Gastrocnemius medialis (tissue), 4 donors: ENCODE results near the gene TRAF2. TPM values are rescaled to one million over a fixed set of nuclear protein-coding genes. Genes with fewer than 3 reads are reported as not detected.
"Not testable (repeated sequence)": the region's sequence is repeated elsewhere in the genome, so short reads cannot be mapped to it uniquely, and the experiment has no call there.

Source experiments
- ATAC-seq, 2 donors: fragments of 150-250 bp; one replicate each; pipeline ENCODE4 v1.9.1; 2016
- DNase-seq, 2 donors: peaks; one replicate each; pipeline ENCODE4 v3.0.0-alpha.2; 2019
- H3K27ac ChIP-seq, 4 donors: fragments of 200-600 bp; sonication (generic); 1 replicate in 1 of 4; 2 replicates in 3 of 4; pipeline ENCODE4 v1.5.1; 2016 to 2018; ENCODE audit warnings: mild to moderate bottlenecking in 2 of 4, moderate library complexity in 1 of 4
- H3K27me3 ChIP-seq, 3 donors: fragments of 200-600 bp; sonication (generic) in 2 of 3; 1 replicate in 1 of 3; 2 replicates in 2 of 3; pipeline versions ENCODE4 v1.5.1 to v1.6.0; 2016 to 2019; ENCODE audit warnings: mild to moderate bottlenecking in 1 of 3, moderate library complexity in 1 of 3
- H3K36me3 ChIP-seq, 2 donors: fragments of 200-600 bp; sonication (generic) in 1 of 2; one replicate each; pipeline ENCODE4 v1.5.1; 2017 to 2018
- H3K4me1 ChIP-seq, 2 donors: fragments of 200-600 bp; sonication (generic) in 1 of 2; one replicate each; pipeline ENCODE4 v1.5.1; 2016 to 2017; ENCODE audit warnings: mild to moderate bottlenecking in 2 of 2
- H3K4me3 ChIP-seq, 4 donors: fragments of 200-600 bp; sonication (generic) in 3 of 4; 1 replicate in 1 of 4; 2 replicates in 3 of 4; pipeline ENCODE4 v1.5.1; 2016 to 2019; ENCODE audit warnings: mild to moderate bottlenecking in 2 of 4
- H3K9me3 ChIP-seq, 3 donors: fragments of 200-600 bp; sonication (generic) in 2 of 3; 1 replicate in 1 of 3; 2 replicates in 2 of 3; pipeline ENCODE4 v1.5.1; 2016 to 2019
- CTCF ChIP-seq, 5 experiments: fragments of 450-650 bp in 3 of 5; fragments of 200-600 bp in 2 of 5; sonication (generic) in 2 of 5; IDR thresholded peaks in 4 of 5; conservative IDR thresholded peaks in 1 of 5; 1 replicate in 4 of 5; 2 replicates in 1 of 5; pipeline ENCODE4 v1.5.1; 2016 to 2019; ENCODE audit warnings: antibody characterized with exemption in 5 of 5, mild to moderate bottlenecking in 3 of 5, moderate library complexity in 3 of 5
- POLR2A ChIP-seq, 2 donors: fragments of 450-650 bp; IDR thresholded peaks; one replicate each; pipeline ENCODE4 v1.6.1; 2017; ENCODE audit warnings: antibody characterized with exemption in 2 of 2, mild to moderate bottlenecking in 2 of 2, moderate library complexity in 2 of 2
- in situ Hi-C, 4 donors: fragments of 200-750 bp; cut with MboI; loops; one replicate each; pipeline versions ENCODE4 v1.15.0 to v1.8.0; 2017; ENCODE audit warnings: low sequenced_read_pairs in 4 of 4
- intact Hi-C: fragments of 100-400 bp; cut with DNase I; formaldehyde crosslinking; loops from one replicate; pipeline ENCODE4 v1.15.1; 2023; ENCODE audit warnings: low total_unique reads
- total RNA-seq, 4 donors: library from RNA; depleted of rRNA; stranded (reverse); fragments of >200 nt; gene quantifications; one replicate each; pipeline versions ENCODE4 v1.1.0 to v1.2.3, GENCODE V29; 2016

Gene TRAF2
- total RNA-seq, 4 donors from 2014 or later: 3.5 to 6.6 (median 4.8) TPM

- DNase-seq: no peak
- Histone ChIP-seq H3K4me3 (no peak overlapping the region), H3K27me3 (no peaks in the 10 kb centered on the region), H3K9me3 (no peaks in the 10 kb centered on the region), H3K27ac (no peak overlapping the region), H3K4me1 (peaks cover 29 to 31% of the 10 kb centered on the region in 2 donors), H3K36me3 (peaks cover 0 to 31% of the 10 kb centered on the region in 2 donors)
- in situ Hi-C loops: no loop called here
- intact Hi-C loops: no loop called here
- ATAC-seq: no peak
- TF ChIP-seq POLR2A (IDR thresholded peaks at IDR 0.05): no peak
- no peak for TF ChIP-seq CTCF (IDR thresholded peaks at IDR 0.05 in 4 of 5, conservative IDR thresholded peaks at IDR 0.05 in 1 of 5)
Observed at GRCh38 chr9:136862849-136863622, 23.3 kb upstream of the TRAF2 start.

GRCh38 chr9:136863623-136864273 lies 22.6 kb upstream of the TRAF2 start:
- Histone ChIP-seq H3K4me1 (peaks cover 27 to 29% of the 10 kb centered on the region in 2 donors), H3K27ac (no peak overlapping the region), H3K36me3 (peaks cover 0 to 31% of the 10 kb centered on the region in 2 donors), H3K4me3 (no peak overlapping the region), H3K27me3 (no peaks in the 10 kb centered on the region), H3K9me3 (no peaks in the 10 kb centered on the region)
- in situ Hi-C loops: no loop called here
- intact Hi-C loops: no loop called here
- DNase-seq (no peak), ATAC-seq (no peak)
- TF ChIP-seq CTCF (IDR thresholded peaks at IDR 0.05 in 4 of 5, conservative IDR thresholded peaks at IDR 0.05 in 1 of 5) (no peak), POLR2A (IDR thresholded peaks at IDR 0.05) (no peak)

- H3K36me3 ChIP-seq: peaks cover 0 to 31% of the 10 kb centered on the region in 2 donors
- in situ Hi-C loops: no loop called here
- TF ChIP-seq POLR2A (IDR thresholded peaks at IDR 0.05) (no peak), CTCF (IDR thresholded peaks at IDR 0.05 in 4 of 5, conservative IDR thresholded peaks at IDR 0.05 in 1 of 5) (no peak)
- intact Hi-C loops: loop anchor here (5.0 kb wide), 1 partner anchor 73 kb away; the partner anchor contains the start of gene TMEM141
- H3K9me3 ChIP-seq: no peaks in the 10 kb centered on the region
- peak overlapping the region; percentile 87 to 100 (median 94) for H3K4me3 ChIP-seq
- DNase-seq: no peak
- peaks cover 21 to 27% of the 10 kb centered on the region in 2 donors for H3K4me1 ChIP-seq
- no peaks in the 10 kb centered on the region for H3K27me3 ChIP-seq
- H3K27ac ChIP-seq: peak overlapping the region; percentile 88 to 100 (median 97)
- ATAC-seq: no peak
Observed at GRCh38 chr9:136865041-136865767, 21.1 kb upstream of the TRAF2 start.

- no peak for DNase-seq
- TF ChIP-seq POLR2A (IDR thresholded peaks at IDR 0.05): no peak
- TF ChIP-seq CTCF (IDR thresholded peaks at IDR 0.05 in 4 of 5, conservative IDR thresholded peaks at IDR 0.05 in 1 of 5): no peak
- H3K36me3 ChIP-seq: peaks cover 0 to 28% of the 10 kb centered on the region in 2 donors
Observed at GRCh38 chr9:136865768-136866103, 20.6 kb upstream of the TRAF2 start.

GRCh38 chr9:136866898-136867421 lies 19.4 kb upstream of the TRAF2 start:
- ATAC-seq, H3K9me3 ChIP-seq, in situ Hi-C loops, H3K27me3 ChIP-seq, DNase-seq: not testable (repeated sequence)
- Histone ChIP-seq H3K27ac (peak overlapping the region; percentile 73 to 98 (median 84)), H3K4me1 (peaks cover 21 to 27% of the 10 kb centered on the region in 2 donors), H3K36me3 (peaks cover 0 to 25% of the 10 kb centered on the region in 2 donors), H3K4me3 (peak overlapping the region; percentile 62 to 100 (median 94))
- intact Hi-C loops: loop anchor here (1.0 to 5.0 kb wide), 3 partner anchors 18 to 75 kb away; partner anchors contain the start of genes PHPT1, TMEM141 and TRAF2

More at GRCh38 chr9:136865768-136866103, 20.6 kb upstream of the TRAF2 start:
- Histone ChIP-seq H3K4me3 (peak overlapping the region; percentile 87 to 100 (median 94)), H3K27me3 (no peaks in the 10 kb centered on the region), H3K9me3 (no peaks in the 10 kb centered on the region), H3K4me1 (peaks cover 21 to 27% of the 10 kb centered on the region in 2 donors), H3K27ac (peak overlapping the region; percentile 88 to 100 (median 97))
- in situ Hi-C loops: no loop called here
- peak; percentile 4 to 31 for ATAC-seq
- intact Hi-C loops: loop anchor here (1.0 to 5.0 kb wide), 3 partner anchors 16 to 73 kb away; partner anchors contain the start of genes PHPT1, TMEM141 and TRAF2
